HG02798 (cell line): ENCODE results near the gene SUPT4H1.
A peak's percentile ranks its signal among the peaks of the same experiment; 100 is the strongest.

Source experiments
- ATAC-seq: cut with Tn5 transposase; IDR thresholded peaks from one replicate; pipeline ENCODE4 v1.9.1; 2021; ENCODE audit warnings: mild to moderate bottlenecking; ENCODE audit not compliant: unreplicated experiment, poor library complexity

Gene SUPT4H1

GRCh38 chr17:58309918-58310259 is 42.1 kb downstream of the SUPT4H1 start:
- no peak for ATAC-seq

DNA sequence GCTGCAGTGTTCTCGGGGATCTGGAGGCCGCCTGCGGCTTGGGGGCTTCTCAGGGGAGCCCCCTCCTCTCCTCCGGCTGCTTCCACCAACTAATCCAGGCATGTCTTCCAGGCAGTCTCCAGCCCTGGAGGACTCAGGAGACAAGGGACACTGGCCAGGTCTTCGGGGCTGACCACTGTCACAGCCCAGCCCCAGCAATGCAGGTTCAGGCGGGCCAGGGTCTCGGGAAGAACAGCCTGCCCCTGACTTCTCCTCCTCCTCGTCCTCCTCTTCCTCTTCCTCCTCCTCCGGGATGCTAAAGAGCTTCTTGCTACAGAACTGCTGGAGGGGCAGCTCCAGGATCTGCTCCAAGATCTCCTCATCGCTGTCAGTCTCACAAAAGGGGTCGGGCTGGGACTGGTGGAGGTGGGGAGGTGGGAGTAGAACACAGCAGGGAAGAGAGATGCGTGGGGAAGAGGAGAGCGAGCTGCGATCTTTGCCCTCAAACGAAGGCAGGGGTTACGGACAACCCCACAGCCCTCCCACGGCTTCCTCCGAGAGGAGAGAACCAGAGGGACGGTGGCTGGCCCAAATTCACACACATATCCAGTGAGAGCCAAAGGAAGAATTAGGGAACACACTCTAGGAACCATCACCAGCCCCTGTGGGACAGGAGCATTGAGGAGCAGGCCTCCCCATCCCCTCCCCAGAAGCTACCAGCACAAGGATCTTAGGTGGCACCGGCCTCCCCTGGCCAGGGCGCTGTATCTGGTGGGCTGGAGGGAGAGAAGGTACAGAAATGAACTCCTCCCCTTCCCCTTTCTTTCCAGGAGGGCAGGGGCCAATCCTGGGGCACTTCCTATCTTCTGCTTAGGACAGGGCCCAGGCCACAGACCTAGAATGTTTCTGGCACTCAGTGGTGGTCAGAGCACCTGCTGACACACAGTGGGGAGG is 42.8 kb downstream of the SUPT4H1 start:
- ATAC-seq: no peak

DNA sequence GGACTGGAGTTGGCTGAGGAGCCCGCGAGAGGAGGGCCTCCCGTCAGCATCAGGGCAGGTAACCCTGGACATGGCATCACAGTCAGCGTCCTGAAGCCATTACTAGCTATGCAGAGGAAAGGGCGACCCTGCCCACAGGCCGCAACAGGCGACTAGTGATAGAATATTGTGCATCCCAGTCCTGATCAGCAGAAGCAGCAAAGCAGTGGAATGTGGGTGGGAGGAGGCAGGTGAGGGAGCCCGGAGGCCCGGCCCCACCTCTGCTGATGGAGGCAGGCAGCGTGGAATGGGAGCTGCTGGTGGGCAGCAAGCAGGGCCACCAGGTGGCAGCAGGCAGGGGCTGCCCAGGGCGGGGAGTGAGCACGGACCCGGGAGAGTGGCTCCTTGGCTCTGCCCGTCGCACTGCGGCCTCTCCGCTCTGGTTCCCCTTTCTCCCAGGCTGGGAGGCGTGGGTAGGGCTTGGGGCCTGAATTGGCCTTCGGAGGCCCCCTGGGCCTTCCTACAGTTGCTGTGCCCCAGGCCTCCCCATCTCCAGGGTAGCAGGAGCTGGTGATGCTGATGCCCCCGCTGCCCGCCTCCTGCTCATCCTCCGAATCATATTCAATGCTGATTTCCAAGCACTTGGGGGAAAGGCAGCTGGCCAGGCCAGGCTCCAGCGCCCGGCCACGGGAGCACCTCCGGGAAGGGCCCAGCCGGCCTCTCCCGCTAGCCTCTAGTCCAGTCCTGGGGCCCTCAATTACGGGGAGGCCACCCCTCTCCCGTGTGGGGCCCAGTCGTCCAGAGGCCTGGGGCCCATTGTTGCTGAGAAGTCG is 43.6 kb downstream of the SUPT4H1 start:
- ATAC-seq: no peak

DNA sequence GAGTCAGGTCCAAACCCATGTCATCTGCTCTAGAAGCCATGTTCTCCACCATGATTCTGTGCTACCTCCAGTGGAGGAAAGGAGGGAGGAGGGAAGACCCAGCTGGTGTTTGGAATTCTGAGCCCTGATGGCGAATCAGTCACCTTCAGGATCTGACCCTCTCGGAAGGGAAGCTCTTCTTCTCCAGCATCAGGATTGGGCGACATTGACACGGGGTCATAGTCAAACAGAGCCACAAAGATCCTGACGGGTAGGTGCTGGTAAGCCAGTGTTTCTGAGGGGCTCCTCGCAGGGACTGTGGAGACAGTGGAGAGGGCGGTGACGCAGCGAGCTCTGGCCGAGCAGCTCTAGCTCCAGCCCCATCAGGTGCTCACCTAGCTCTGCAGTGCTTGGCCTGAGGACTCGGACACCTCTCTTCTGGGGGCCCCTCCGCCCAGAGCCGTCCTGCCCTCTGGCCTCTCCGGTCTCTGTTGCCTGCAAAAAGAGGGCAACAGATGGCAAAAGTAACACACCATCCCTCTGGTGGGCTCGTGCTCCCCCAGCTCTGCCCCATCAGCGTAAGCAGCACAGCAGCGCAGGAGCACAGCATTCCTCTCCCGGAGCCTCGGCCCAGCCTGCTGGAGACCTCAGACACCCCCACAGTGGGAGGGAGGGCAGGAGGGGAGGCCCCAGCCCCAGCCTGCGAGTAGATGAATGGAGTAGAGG is 44.4 kb downstream of the SUPT4H1 start:
- no peak for ATAC-seq

GRCh38 chr17:58306131-58306951 is 45.7 kb downstream of the SUPT4H1 start:
- ATAC-seq: no peak

DNA sequence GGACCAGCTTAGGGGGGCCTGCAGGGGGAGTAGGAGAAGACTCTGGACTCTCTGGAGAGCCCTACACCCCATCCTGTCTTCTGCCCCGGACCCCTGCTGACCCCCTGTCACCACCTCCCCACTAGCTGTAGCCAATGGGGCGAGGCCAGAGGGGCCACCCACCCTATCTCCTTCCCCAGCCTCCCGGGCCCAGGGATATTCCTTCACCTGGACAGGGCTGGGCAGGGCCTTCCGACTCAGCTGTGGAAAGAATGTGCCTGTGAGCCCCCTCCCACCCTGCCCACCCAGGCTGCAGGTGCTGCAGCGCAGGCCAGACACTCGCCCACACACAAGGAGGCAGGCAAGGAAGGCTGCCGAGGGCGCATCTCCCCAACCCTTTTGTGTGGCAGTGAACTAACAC is 46.4 kb downstream of the SUPT4H1 start:
- no peak for ATAC-seq

DNA sequence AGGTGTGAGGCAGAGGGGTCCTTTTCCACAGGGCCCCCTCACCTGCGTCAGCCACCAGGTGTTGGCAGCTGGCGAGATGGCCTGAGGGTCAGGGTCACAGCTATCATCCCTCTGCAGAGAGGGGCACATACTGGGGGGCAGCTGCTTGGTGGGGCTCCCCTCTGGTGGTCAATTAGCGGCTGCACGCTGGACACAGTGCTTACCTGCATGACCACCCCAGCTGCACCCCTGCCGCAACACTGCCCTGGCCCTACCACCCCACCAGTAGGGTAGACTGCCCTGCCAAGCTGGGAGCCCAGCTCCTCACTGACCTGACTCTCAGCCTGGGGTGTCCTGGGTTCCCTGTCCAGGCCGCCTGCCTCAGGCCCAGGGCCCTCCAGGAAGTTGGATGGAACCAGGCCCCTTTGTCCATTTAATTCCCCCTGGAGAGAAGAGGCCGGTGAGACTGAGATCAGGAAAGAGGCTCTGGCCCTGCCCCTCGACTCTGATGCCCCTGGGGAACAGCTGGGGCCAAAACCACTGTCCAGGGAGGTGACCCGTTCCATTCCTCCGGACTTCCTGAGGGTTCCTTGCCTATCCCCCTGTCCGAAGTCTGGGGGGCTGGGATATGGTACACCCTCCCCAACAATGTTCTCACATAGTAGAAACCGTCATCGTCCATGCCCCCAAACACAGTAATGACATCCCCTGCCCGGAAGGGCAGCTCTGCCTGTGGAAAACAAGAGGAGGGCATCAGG is 47.1 kb downstream of the SUPT4H1 start:
- ATAC-seq: no peak

DNA sequence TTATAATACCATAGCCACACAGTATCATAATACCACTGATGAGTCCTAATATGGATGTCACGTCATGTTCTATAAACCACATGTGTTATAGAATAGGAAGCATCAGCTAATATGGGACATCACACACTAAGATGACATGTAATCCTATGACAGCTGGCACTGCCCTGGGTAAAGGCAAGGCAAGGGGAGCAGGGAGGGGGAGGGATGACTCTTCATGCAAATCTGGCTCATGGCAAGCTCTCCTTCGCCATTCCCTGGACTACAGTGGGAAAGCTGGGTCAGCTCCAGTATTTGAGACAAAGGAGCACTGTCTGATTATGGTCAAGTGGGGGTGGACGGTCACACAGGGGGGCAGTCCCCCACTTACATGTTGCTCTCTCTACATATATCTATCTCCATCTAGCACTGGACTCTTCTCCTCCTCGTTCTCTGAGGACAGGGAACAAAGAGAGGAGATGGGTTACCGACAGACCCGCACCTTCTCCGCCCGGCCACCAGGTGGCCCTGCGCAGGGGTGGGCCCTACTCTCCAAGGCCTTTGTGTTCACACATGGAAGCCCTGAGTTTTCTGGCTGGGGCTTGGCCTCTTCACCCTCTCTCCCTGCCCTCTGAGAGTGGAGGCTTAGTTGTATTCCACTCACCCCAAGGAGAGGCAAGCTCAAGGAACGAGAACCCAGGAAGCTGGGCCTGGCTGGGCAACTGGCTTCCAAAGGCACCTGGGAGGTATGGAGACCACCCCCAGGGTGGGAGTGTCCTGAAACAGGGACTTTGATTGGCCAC is 47.8 kb downstream of the SUPT4H1 start:
- ATAC-seq: peak; percentile 65

DNA sequence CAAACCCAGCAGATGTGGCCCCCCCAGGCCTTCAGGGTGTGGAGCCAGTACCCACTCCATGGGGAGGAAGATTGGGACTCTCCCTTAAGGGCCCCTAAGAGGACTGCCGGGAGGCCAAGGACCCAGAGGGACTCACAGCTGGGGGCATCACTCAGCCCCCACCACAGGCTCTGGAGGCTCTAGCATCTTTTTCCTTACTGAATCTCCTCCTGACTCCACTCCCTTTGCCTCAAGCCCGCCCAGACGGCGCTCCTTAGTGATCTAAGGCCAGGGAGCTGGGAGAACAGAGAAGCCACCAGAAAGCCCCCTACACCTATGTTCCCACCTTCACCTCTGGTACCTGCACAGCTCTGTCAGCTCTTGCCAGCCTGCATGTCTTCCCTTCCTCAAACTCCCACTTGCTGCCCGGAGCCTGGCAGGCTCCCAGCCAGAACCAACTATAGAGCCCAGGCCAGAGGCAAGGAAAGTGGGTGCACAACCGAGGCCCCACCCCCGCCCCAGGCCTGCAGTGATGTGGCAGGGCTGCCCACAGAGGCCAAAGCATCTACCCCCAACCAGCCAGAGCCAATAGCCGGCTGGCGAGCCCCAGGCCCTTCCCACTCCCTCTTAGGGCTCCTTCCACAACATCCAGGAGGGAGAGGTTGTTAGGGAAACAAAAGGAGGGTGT is 48.9 kb downstream of the SUPT4H1 start:
- no peak for ATAC-seq

DNA sequence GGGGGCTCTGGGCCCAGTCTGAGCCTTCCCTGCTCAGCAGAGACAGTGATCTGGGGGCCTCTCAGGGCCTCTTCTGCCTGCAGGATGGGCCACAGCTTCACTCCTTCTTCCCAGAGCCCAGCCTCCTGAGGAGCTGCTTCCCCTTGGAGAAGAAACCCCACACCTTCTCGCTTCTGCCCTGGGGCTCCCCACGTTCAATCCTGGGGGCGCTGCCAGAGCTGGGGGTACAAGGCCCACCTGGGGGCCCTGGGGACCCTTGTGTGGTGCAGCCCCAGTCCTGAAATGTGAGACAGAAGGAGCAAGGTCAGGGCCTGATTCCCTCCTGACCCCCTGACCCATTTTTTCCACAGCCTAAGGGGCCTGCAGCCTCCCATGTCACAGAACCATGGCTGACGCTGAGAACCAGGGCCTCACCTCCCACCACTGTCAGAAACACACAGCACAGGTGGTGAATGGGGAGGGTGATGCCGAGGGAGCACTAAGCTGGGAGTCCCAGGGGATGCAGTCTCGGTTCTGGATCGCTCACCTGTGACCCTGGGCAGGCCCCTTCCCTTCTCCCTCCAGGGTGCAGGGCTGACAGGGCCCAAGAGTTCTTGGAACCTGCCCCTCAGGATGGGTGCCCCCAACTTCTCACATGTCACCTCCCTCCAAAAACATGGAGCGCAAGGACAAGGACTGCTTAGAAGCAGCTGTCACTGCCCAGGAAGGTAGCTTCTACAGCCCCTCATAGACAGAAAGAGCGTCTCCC is 49.7 kb downstream of the SUPT4H1 start:
- no peak for ATAC-seq

DNA sequence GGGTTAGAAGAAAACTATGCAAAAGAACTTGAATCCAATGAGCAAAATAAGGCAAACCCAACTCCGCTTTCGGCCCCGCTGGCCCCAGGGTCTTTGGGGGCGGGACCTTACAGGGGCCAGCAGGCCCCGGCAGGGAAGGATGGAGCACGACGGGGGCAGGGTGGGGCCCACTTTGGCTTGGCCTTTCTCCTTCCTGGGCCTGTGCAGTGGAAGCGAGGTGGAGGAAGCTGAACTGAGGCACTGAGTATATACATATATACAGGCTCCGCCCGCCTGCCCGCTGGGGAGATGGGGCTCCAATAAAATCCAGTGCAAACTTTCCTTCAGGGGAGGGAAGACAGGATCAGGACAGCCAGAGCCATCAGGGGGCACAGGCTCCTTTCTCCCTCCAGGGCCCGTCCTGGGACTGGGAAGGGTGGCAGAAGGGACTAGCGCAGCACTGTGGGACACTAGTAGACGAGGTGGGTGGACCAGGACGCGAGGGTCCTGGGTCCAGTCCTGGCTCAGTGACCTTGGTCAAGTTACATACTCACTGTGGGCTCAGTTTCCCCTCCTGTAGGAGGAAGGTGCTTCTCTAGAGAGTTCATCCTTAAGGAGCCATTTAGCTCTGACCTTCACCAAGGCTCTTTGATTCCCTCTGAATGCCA is 50.4 kb downstream of the SUPT4H1 start:
- ATAC-seq: no peak

- no peak for ATAC-seq
Observed at GRCh38 chr17:58300336-58300735, 51.7 kb downstream of the SUPT4H1 start.
